Neural progenitor cell (in vitro differentiated cells): ENCODE measurements around the gene CLDN3.
"Not testable (repeated sequence)": the region's sequence is repeated elsewhere in the genome, so short reads cannot be mapped to it uniquely, and the experiment has no call there.

Source experiments
- EZH2 ChIP-seq: fragments of 200-600 bp; sonication (generic); IDR thresholded peaks from 2 replicates; pipeline ENCODE4 v1.6.1; 2017; ENCODE audit warnings: antibody characterized with exemption, mild to moderate bottlenecking, moderate library complexity
- EZH2phosphoT487 ChIP-seq: fragments of 200-600 bp; sonication (generic); IDR thresholded peaks from 2 replicates; pipeline ENCODE4 v1.6.1; 2017; ENCODE audit warnings: antibody characterized with exemption
- TF ChIP-seq, protein P1 (sequence below): fragments of 200-600 bp; sonication (generic); IDR thresholded peaks from 2 replicates; pipeline ENCODE4 v1.5.1; 2017; ENCODE audit warnings: antibody characterized with exemption, mild to moderate bottlenecking

DNA sequence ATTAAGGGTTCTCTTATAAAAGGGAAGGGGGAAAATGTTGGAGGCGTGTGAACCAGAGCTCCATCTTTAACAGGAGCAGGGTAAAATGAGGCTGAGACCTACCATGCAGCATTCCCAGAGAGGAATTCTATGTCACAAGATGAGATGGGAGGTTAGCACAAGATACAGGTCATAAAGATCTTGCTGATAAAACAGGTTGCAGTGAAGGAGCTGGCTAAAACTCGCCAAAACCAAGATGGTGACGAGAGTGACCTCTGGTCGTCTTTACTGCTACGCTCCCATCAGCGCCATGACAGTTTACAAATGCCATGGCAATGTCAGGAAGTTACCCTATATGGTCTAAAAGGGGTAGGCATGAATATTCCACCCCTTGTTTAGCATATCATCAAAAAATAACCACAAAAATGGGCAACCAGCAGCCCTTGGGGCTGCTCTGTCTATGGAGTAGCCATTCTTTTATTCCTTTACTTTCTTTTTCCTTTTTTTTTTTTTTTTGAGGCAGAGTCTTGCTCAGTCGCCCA lies 21.2 kb upstream of the CLDN3 start:
- TF ChIP-seq, protein P1, sequence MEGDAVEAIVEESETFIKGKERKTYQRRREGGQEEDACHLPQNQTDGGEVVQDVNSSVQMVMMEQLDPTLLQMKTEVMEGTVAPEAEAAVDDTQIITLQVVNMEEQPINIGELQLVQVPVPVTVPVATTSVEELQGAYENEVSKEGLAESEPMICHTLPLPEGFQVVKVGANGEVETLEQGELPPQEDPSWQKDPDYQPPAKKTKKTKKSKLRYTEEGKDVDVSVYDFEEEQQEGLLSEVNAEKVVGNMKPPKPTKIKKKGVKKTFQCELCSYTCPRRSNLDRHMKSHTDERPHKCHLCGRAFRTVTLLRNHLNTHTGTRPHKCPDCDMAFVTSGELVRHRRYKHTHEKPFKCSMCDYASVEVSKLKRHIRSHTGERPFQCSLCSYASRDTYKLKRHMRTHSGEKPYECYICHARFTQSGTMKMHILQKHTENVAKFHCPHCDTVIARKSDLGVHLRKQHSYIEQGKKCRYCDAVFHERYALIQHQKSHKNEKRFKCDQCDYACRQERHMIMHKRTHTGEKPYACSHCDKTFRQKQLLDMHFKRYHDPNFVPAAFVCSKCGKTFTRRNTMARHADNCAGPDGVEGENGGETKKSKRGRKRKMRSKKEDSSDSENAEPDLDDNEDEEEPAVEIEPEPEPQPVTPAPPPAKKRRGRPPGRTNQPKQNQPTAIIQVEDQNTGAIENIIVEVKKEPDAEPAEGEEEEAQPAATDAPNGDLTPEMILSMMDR = not testable (repeated sequence)
- not testable (repeated sequence) for TF ChIP-seq EZH2, EZH2phosphoT487
